ENCODE measurements around the gene ZNF385C. TPM values are rescaled to one million over a fixed set of nuclear protein-coding genes. Genes with fewer than 3 reads are reported as not detected.

Gene ZNF385C
- total RNA-seq, 1 experiment from 2014 or later: 0.26 TPM

DNA sequence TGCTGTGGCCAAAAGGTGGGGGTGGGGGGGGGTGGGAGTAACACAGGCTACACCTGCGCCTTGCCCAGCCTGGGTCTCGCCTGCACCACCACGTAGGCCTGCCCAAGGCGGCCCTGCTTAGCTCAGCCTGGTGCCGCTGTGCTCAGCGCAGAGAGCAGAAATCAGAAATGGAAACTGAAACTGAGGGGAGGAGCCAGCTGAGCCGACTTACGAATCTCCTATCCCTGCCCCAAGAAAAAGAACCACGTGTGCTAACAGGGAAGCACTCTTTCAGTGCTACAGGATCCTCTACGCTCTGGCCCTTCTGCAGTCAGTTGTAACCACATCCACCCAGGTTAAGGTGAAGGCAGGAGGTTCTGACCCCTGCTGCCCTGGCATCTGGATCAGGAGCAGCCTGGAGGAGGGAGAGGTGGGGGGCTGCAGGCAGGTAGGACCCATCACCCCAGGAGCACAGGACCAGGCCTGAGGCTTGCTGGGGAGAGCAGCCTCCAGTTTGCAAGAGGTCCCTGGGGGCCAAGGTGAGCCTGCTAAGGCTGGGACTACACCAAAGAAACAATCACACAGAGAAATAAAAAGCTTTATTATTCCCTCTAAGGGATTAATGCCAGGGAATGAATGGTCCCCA, 14.4 kb upstream of the ZNF385C start, which contains the start of gene DHX58:
TSS of gene DHX58 (minus strand) at position 163 of the 625 bp plus-strand sequence. CDS start 822 bp downstream, outside the sequence.
- POLR2A ChIA-PET: interaction anchor here (0.5 to 3.0 kb wide), 10 partner anchors 9 to 1993 kb away, joined by 3 to 17 read pairs (median 4); partner anchors contain the start of genes CNP and DNAJC7
- peak; percentile 64 for DNase-seq (ENCODE audit: unreplicated experiment)

DNA sequence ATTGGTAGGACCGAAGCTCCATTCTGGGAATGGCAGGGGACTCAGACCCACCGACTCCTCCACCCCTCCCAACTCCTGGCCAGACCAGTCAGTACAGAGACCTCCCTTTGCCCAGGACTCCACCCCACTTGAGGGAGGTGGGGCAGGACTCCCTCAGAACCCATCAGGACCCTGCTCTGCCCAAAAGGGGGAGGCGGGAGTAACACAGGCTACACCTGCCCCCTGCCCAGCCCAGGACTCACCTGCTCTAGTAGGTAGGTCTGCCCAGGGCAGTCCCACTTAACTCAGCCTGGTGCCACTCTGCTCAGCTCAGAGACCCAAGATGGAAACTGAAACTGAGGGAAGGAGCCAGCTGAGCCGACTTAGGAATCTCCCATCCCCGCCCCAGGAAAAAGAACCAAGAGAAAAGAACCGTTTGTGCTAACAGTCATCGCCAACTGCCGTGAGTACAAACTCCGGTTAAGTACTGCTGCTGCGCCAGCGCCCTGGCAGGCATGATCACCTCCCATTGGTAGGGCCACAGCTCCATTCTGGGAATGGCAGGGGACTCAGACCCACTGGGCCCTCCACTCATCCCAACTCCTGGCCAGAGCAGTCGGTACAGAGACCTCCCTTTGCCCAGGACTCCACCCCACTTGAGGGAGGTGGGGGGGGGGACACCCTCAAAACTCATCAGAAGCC, 13.7 kb upstream of the ZNF385C start:
- no TSS peak for BruUV-seq (replicated peaks)
- Mint-ChIP-seq H3K27me3 (ENCODE audit: insufficient read depth, unreplicated experiment) (no peaks in the 10 kb centered on the region), H3K36me3 (ENCODE audit: insufficient read depth, unreplicated experiment) (peaks cover 24% of the 10 kb centered on the region), H3K27ac (ENCODE audit: low read depth, unreplicated experiment) (peak overlapping the region; percentile 4), H3K9me3 (ENCODE audit: unreplicated experiment) (no peaks in the 10 kb centered on the region), H3K4me1 (ENCODE audit: insufficient read depth, unreplicated experiment) (no peaks in the 10 kb centered on the region), H3K4me3 (ENCODE audit: unreplicated experiment) (peak overlapping the region; percentile 67)
- TF ChIP-seq, protein P1, sequence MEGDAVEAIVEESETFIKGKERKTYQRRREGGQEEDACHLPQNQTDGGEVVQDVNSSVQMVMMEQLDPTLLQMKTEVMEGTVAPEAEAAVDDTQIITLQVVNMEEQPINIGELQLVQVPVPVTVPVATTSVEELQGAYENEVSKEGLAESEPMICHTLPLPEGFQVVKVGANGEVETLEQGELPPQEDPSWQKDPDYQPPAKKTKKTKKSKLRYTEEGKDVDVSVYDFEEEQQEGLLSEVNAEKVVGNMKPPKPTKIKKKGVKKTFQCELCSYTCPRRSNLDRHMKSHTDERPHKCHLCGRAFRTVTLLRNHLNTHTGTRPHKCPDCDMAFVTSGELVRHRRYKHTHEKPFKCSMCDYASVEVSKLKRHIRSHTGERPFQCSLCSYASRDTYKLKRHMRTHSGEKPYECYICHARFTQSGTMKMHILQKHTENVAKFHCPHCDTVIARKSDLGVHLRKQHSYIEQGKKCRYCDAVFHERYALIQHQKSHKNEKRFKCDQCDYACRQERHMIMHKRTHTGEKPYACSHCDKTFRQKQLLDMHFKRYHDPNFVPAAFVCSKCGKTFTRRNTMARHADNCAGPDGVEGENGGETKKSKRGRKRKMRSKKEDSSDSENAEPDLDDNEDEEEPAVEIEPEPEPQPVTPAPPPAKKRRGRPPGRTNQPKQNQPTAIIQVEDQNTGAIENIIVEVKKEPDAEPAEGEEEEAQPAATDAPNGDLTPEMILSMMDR (IDR thresholded peaks at IDR 0.05; ENCODE audit: unreplicated experiment): no peak
- no peak for DNase-seq (ENCODE audit: unreplicated experiment)
- intact Hi-C loops (cut with micrococcal nuclease): no loop called here
- ChIA-PET CTCF (interaction anchor here (1.0 to 5.0 kb wide), 5 partner anchors 44 to 149 kb away, joined by 3 to 28 read pairs (median 7); no protein-coding TSS in a partner anchor), POLR2A (interaction anchor here (0.7 to 3.0 kb wide), 7 partner anchors 8 to 146 kb away, joined by 3 to 17 read pairs (median 6); partner anchors contain the start of genes CNP, DNAJC7 and KAT2A)

More for the DNA sequence above, 14.4 kb upstream of the ZNF385C start, which contains the start of gene DHX58:
- Mint-ChIP-seq H3K9me3 (ENCODE audit: unreplicated experiment) (no peaks in the 10 kb centered on the region), H3K27me3 (ENCODE audit: insufficient read depth, unreplicated experiment) (no peaks in the 10 kb centered on the region), H3K27ac (ENCODE audit: low read depth, unreplicated experiment) (peak within 1 kb of the TSS; percentile 35), H3K4me1 (ENCODE audit: insufficient read depth, unreplicated experiment) (no peaks in the 10 kb centered on the region), H3K4me3 (ENCODE audit: unreplicated experiment) (peak within 1 kb of the TSS; percentile 67), H3K36me3 (ENCODE audit: insufficient read depth, unreplicated experiment) (peaks cover 26% of the 10 kb centered on the region)
- intact Hi-C loops (cut with micrococcal nuclease): no loop called here
- BruUV-seq (replicated peaks): no TSS peak
- CTCF ChIA-PET: interaction anchor here (0.6 to 8.2 kb wide), 6 partner anchors 36 to 414 kb away, joined by 3 to 37 read pairs (median 4); partner anchors contain the start of genes CAVIN1 and DNAJC7
- TF ChIP-seq, protein P1 (IDR thresholded peaks at IDR 0.05; ENCODE audit: unreplicated experiment): no peak

DNA sequence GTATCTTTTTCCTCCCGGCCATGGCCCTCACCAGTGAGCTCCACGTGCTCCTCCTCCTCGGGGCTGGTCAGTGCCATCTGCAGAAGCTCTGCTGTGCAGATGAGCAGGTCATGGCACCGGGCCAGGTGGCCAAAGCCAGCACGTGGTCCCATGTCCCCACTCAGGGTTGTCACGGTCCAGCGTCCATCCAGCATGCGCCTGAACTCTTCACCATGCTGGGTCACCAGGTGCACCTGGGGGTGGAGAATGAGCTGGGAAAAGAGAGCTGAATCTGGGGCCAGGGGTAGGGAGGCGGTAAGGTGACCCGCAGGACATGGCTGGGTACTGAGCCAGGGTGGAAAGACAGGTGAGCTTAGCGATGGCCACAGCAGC, 13.0 kb upstream of the ZNF385C start:
- no peak for DNase-seq (ENCODE audit: unreplicated experiment)
- BruUV-seq (replicated peaks): no TSS peak
- H3K9me3 Mint-ChIP-seq (ENCODE audit: unreplicated experiment): no peaks in the 10 kb centered on the region
- CTCF ChIA-PET: interaction anchor here (0.6 to 5.0 kb wide), 7 partner anchors 20 to 148 kb away, joined by 3 to 28 read pairs (median 4); partner anchors contain the start of gene NKIRAS2
- peaks cover 17% of the 10 kb centered on the region for H3K36me3 Mint-ChIP-seq (ENCODE audit: insufficient read depth, unreplicated experiment)
- intact Hi-C loops (cut with micrococcal nuclease): no loop called here
- no peaks in the 10 kb centered on the region for H3K27me3 Mint-ChIP-seq (ENCODE audit: insufficient read depth, unreplicated experiment)
- H3K4me3 Mint-ChIP-seq (ENCODE audit: unreplicated experiment): no peak overlapping the region
- H3K4me1 Mint-ChIP-seq (ENCODE audit: insufficient read depth, unreplicated experiment): no peaks in the 10 kb centered on the region
- POLR2A ChIA-PET: interaction anchor here (1.1 to 3.0 kb wide), 4 partner anchors 9 to 145 kb away, joined by 3 to 17 read pairs (median 8); partner anchors contain the start of genes CNP, DNAJC7 and KAT2A
- H3K27ac Mint-ChIP-seq (ENCODE audit: low read depth, unreplicated experiment): no peak overlapping the region
- TF ChIP-seq, protein P1 (IDR thresholded peaks at IDR 0.05; ENCODE audit: unreplicated experiment): no peak

Data from MCF 10A (cell line).